HG03108 (cell line): ENCODE results near the gene FUT9.

Experiments
- ATAC-seq: cut with Tn5 transposase; IDR thresholded peaks from one replicate; pipeline ENCODE4 v1.9.1; 2021; ENCODE audit warnings: moderate library complexity; ENCODE audit not compliant: unreplicated experiment

FUT9 gene

GRCh38 chr6:96015518-96016333, at the start of gene FUT9:
FUT9 (plus strand) TSS chr6:96015974; CDS start chr6:96203156, 187,182 bp downstream.
- ATAC-seq = no peak

GRCh38 chr6:95967594-95967993, 48.2 kb upstream of the FUT9 start:
- ATAC-seq = no peak

- ATAC-seq = no peak
Measured at GRCh38 chr6:95973976-95974375, 41.8 kb upstream of the FUT9 start.

- ATAC-seq = no peak
Measured at GRCh38 chr6:95978230-95978629, 37.5 kb upstream of the FUT9 start.

- no peak for ATAC-seq
Measured at GRCh38 chr6:95991906-95992305, 23.9 kb upstream of the FUT9 start.

GRCh38 chr6:95994151-95994550, 21.6 kb upstream of the FUT9 start:
- no peak for ATAC-seq

GRCh38 chr6:95998133-95998532, 17.6 kb upstream of the FUT9 start:
- no peak for ATAC-seq

GRCh38 chr6:96001891-96002575, 13.7 kb upstream of the FUT9 start:
- ATAC-seq = no peak

GRCh38 chr6:96002576-96002910, 13.2 kb upstream of the FUT9 start:
- no peak for ATAC-seq

GRCh38 chr6:96002912-96003311, 12.9 kb upstream of the FUT9 start:
- no peak for ATAC-seq

GRCh38 chr6:96007663-96008062, 8.1 kb upstream of the FUT9 start:
- ATAC-seq = no peak

GRCh38 chr6:96013531-96013930, 2.2 kb upstream of the FUT9 start:
- no peak for ATAC-seq

GRCh38 chr6:96014846-96015517, 792 bp upstream of the FUT9 start:
- ATAC-seq = no peak

GRCh38 chr6:96016334-96017069, 728 bp downstream of the FUT9 start:
- no peak for ATAC-seq

- no peak for ATAC-seq
Measured at GRCh38 chr6:96017070-96017359, 1.2 kb downstream of the FUT9 start.

- no peak for ATAC-seq
Measured at GRCh38 chr6:96022225-96022624, 6.5 kb downstream of the FUT9 start.

- no peak for ATAC-seq
Measured at GRCh38 chr6:96032661-96033060, 16.9 kb downstream of the FUT9 start.

GRCh38 chr6:96051555-96051954, 35.8 kb downstream of the FUT9 start:
- ATAC-seq = no peak

GRCh38 chr6:96058082-96058481, 42.3 kb downstream of the FUT9 start:
- ATAC-seq = no peak

- ATAC-seq = no peak
Measured at GRCh38 chr6:96059586-96059985, 43.8 kb downstream of the FUT9 start.

- no peak for ATAC-seq
Measured at GRCh38 chr6:96060249-96060648, 44.5 kb downstream of the FUT9 start.

- ATAC-seq = no peak
Measured at GRCh38 chr6:96065213-96065612, 49.4 kb downstream of the FUT9 start.
